WI38 (cell line): Measurements from ENCODE around the gene NXT1.

Experiments used
- H3K4me3 ChIP-seq: 2 replicates; pipeline ENCODE4 v1.5.1; 2011; ENCODE audit warnings: low read depth, mild to moderate bottlenecking, control low read depth, low read length
- CTCF ChIP-seq: IDR thresholded peaks from 2 replicates; pipeline ENCODE4 v1.5.1; 2012; ENCODE audit warnings: low read depth, mild to moderate bottlenecking, control low read depth, low read length

The NXT1 gene

GRCh38 chr20:23361119-23361475, 10.5 kb downstream of the NXT1 start:
- peak overlapping the region; percentile 71 for H3K4me3 ChIP-seq
- no peak for TF ChIP-seq CTCF

- H3K4me3 ChIP-seq: peak within 1 kb of the TSS; percentile 86
- no peak for TF ChIP-seq CTCF
These were observed 11.1 kb downstream of the NXT1 start, which contains the start of gene GZF1 for GRCh38 chr20:23361476-23362391. TSS of gene GZF1 (plus strand) at chr20:23362182. CDS start at chr20:23364384, 2,202 bp downstream.

GRCh38 chr20:23362392-23363256, 12.0 kb downstream of the NXT1 start:
- TF ChIP-seq CTCF: no peak
- peak overlapping the region; percentile 86 for H3K4me3 ChIP-seq

- no peak for TF ChIP-seq CTCF
- H3K4me3 ChIP-seq: peak overlapping the region; percentile 86
These were observed 12.7 kb downstream of the NXT1 start for GRCh38 chr20:23363257-23363649.

GRCh38 chr20:23365390-23366165, 15.0 kb downstream of the NXT1 start:
- TF ChIP-seq CTCF: no peak
- H3K4me3 ChIP-seq: no peak overlapping the region

- no peak overlapping the region for H3K4me3 ChIP-seq
- no peak for TF ChIP-seq CTCF
These were observed 15.8 kb downstream of the NXT1 start for GRCh38 chr20:23366384-23366783.
